Subcutaneous adipose tissue (tissue), 4 donors: ENCODE results near the gene RASGRP4. TPM values are rescaled to one million over a fixed set of nuclear protein-coding genes. Genes with fewer than 3 reads are reported as not detected.

Source experiments
- CTCF ChIP-seq: fragments of 450-650 bp; IDR thresholded peaks from one replicate; pipeline ENCODE4 v1.5.1; 2016; ENCODE audit warnings: low read depth, mild to moderate bottlenecking, control low read depth, antibody characterized with exemption, moderate library complexity
- total RNA-seq, 4 donors: library from RNA; depleted of rRNA; stranded (reverse); fragments of >200 nt; gene quantifications; one replicate each; pipeline ENCODE4 v1.1.0, GENCODE V29; 2016

RASGRP4 gene
- total RNA-seq, 4 donors from 2014 or later, result 5.5 to 13.1 (median 9.1) TPM

- no peak for TF ChIP-seq CTCF
Observed at GRCh38 chr19:38401148-38401547, 24.9 kb downstream of the RASGRP4 start.

GRCh38 chr19:38400361-38400760, 25.7 kb downstream of the RASGRP4 start:
- TF ChIP-seq CTCF, result no peak

- no peak for TF ChIP-seq CTCF
Observed at GRCh38 chr19:38399537-38399936, 26.5 kb downstream of the RASGRP4 start.

GRCh38 chr19:38399081-38399480, 26.9 kb downstream of the RASGRP4 start:
- no peak for TF ChIP-seq CTCF

- no peak for TF ChIP-seq CTCF
Observed at GRCh38 chr19:38395381-38396114, 30.5 kb downstream of the RASGRP4 start.

- no peak for TF ChIP-seq CTCF
Observed at GRCh38 chr19:38394488-38394887, 31.5 kb downstream of the RASGRP4 start.

GRCh38 chr19:38392707-38393308, 33.2 kb downstream of the RASGRP4 start:
- no peak for TF ChIP-seq CTCF
